Activated naive CD8-positive, alpha-beta T cell (primary cell): ENCODE data around the gene HDAC8.
"Not testable (repeated sequence)": the region's sequence is repeated elsewhere in the genome, so short reads cannot be mapped to it uniquely, and the experiment has no call there.

Experiments used
- H3K27ac Mint-ChIP-seq: one replicate; pipeline ENCODE4 v1.8.0; 2021; ENCODE audit warnings: mixed read lengths
- H3K27me3 Mint-ChIP-seq: one replicate; pipeline ENCODE4 v1.8.0; 2021; ENCODE audit warnings: mixed read lengths
- H3K36me3 Mint-ChIP-seq: one replicate; pipeline ENCODE4 v1.8.0; 2021; ENCODE audit warnings: mixed read lengths
- H3K4me1 Mint-ChIP-seq: one replicate; pipeline ENCODE4 v1.8.0; 2021; ENCODE audit warnings: low read depth, mixed read lengths
- H3K4me3 Mint-ChIP-seq: one replicate; pipeline ENCODE4 v1.8.0; 2021; ENCODE audit warnings: mild to moderate bottlenecking, mixed read lengths
- H3K9me3 Mint-ChIP-seq: one replicate; pipeline ENCODE4 v1.8.0; 2021; ENCODE audit warnings: low read depth, mixed read lengths

The HDAC8 gene

GRCh38 chrX:72478853-72479252 is 93.8 kb downstream of the HDAC8 start:
- H3K36me3 Mint-ChIP-seq, result peaks cover 21% of the 10 kb centered on the region
- H3K27ac Mint-ChIP-seq, result no peak overlapping the region

DNA sequence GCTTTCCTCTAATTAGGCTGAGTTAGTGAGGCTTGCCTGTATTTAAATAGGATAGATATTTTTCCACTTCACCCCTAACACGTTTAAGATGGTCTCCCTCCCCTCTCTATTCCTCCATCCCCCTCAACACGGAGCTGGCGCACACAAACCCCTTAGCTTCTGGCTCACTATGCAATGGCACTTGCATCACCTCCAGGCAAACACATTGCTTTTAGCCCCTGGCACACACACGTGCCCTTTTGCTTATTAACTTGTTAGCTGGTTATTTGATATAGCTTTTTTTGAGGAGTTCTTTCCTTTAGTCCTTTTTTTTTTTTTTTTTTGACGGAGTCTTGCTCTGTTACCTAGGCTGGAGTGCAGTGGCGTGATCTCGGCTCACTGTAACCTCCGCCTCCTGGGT is 94.3 kb downstream of the HDAC8 start:
- no peaks in the 10 kb centered on the region for H3K4me1 Mint-ChIP-seq
- no peaks in the 10 kb centered on the region for H3K27me3 Mint-ChIP-seq
- H3K27ac Mint-ChIP-seq, result no peak overlapping the region
- peaks cover 23% of the 10 kb centered on the region for H3K36me3 Mint-ChIP-seq
- H3K4me3 Mint-ChIP-seq, result no peak overlapping the region
- no peaks in the 10 kb centered on the region for H3K9me3 Mint-ChIP-seq

More at GRCh38 chrX:72478853-72479252, 93.8 kb downstream of the HDAC8 start:
- H3K4me3 Mint-ChIP-seq, result no peak overlapping the region
- H3K27me3 Mint-ChIP-seq, result no peaks in the 10 kb centered on the region
- no peaks in the 10 kb centered on the region for H3K9me3 Mint-ChIP-seq
- no peaks in the 10 kb centered on the region for H3K4me1 Mint-ChIP-seq

- Mint-ChIP-seq H3K9me3 (no peaks in the 10 kb centered on the region), H3K4me3 (no peak overlapping the region), H3K27me3 (no peaks in the 10 kb centered on the region), H3K4me1 (no peaks in the 10 kb centered on the region), H3K27ac (no peak overlapping the region), H3K36me3 (peaks cover 26% of the 10 kb centered on the region)
These were observed 94.9 kb downstream of the HDAC8 start for GRCh38 chrX:72477781-72478181.

- no peaks in the 10 kb centered on the region for H3K9me3 Mint-ChIP-seq
- H3K27ac Mint-ChIP-seq, result no peak overlapping the region
- no peaks in the 10 kb centered on the region for H3K4me1 Mint-ChIP-seq
- H3K36me3 Mint-ChIP-seq, result peaks cover 28% of the 10 kb centered on the region
- no peaks in the 10 kb centered on the region for H3K27me3 Mint-ChIP-seq
- H3K4me3 Mint-ChIP-seq, result no peak overlapping the region
These were observed 95.3 kb downstream of the HDAC8 start for GRCh38 chrX:72477376-72477775.

- Mint-ChIP-seq H3K9me3 (no peaks in the 10 kb centered on the region), H3K4me3 (no peak overlapping the region), H3K4me1 (no peaks in the 10 kb centered on the region), H3K36me3 (peaks cover 28% of the 10 kb centered on the region), H3K27ac (no peak overlapping the region), H3K27me3 (no peaks in the 10 kb centered on the region)
These were observed 96.5 kb downstream of the HDAC8 start for GRCh38 chrX:72475952-72476668.

- Mint-ChIP-seq H3K36me3 (peaks cover 28% of the 10 kb centered on the region), H3K9me3 (no peaks in the 10 kb centered on the region), H3K4me3 (no peak overlapping the region), H3K27me3 (no peaks in the 10 kb centered on the region), H3K27ac (no peak overlapping the region), H3K4me1 (no peaks in the 10 kb centered on the region)
These were observed 97.3 kb downstream of the HDAC8 start for GRCh38 chrX:72475338-72475737.

DNA sequence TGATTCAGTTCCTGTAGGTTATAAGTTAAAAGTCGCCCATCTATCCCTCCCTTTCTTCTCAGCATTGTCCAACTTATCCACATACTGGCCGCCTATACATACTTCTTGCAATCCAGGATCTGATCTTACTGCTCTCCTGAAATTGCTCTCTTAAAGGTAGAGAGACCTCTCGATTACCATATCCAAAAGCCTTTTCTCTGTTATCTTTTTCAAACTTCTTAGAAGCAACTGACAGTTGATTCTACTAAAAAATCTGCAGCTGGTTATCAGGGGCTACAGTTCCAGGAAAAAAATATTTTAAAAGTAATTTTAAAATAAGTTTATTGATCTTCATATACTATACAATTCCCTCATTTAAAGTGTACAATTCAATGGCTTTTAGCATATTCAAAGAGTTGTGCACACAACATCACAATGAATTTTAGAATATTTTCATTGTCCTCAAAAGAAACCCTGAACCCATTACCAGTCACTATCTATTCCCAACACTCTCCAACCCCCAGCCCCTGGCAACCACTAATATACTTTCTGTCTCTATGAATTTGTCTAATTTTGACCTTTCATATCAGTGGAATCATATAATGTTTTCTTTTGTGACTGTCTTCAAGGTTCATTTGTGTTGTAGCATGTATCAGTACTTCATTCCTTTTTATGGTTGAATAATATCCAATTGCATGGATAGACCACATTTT is 102.0 kb downstream of the HDAC8 start:
- H3K4me1 Mint-ChIP-seq, result no peaks in the 10 kb centered on the region
- H3K4me3 Mint-ChIP-seq, result no peak overlapping the region
- H3K27ac Mint-ChIP-seq, result no peak overlapping the region
- H3K9me3 Mint-ChIP-seq, result no peaks in the 10 kb centered on the region
- H3K36me3 Mint-ChIP-seq, result peaks cover 27% of the 10 kb centered on the region
- H3K27me3 Mint-ChIP-seq, result no peaks in the 10 kb centered on the region

GRCh38 chrX:72470117-72470516 is 102.5 kb downstream of the HDAC8 start:
- H3K9me3 Mint-ChIP-seq, result no peaks in the 10 kb centered on the region

GRCh38 chrX:72468607-72469006 is 104.0 kb downstream of the HDAC8 start:
- Mint-ChIP-seq H3K36me3 (peaks cover 22% of the 10 kb centered on the region), H3K9me3 (no peaks in the 10 kb centered on the region), H3K4me1 (no peaks in the 10 kb centered on the region), H3K27me3 (no peaks in the 10 kb centered on the region), H3K27ac (no peak overlapping the region), H3K4me3 (no peak overlapping the region)

More at GRCh38 chrX:72470117-72470516, 102.5 kb downstream of the HDAC8 start:
- no peak overlapping the region for H3K27ac Mint-ChIP-seq
- peaks cover 23% of the 10 kb centered on the region for H3K36me3 Mint-ChIP-seq
- H3K4me1 Mint-ChIP-seq, result no peaks in the 10 kb centered on the region
- no peak overlapping the region for H3K4me3 Mint-ChIP-seq
- H3K27me3 Mint-ChIP-seq, result no peaks in the 10 kb centered on the region

GRCh38 chrX:72467135-72467534 is 105.5 kb downstream of the HDAC8 start:
- H3K9me3 Mint-ChIP-seq, result no peaks in the 10 kb centered on the region
- no peaks in the 10 kb centered on the region for H3K27me3 Mint-ChIP-seq
- no peak overlapping the region for H3K4me3 Mint-ChIP-seq
- H3K36me3 Mint-ChIP-seq, result peaks cover 18% of the 10 kb centered on the region
- H3K27ac Mint-ChIP-seq, result no peak overlapping the region
- H3K4me1 Mint-ChIP-seq, result no peaks in the 10 kb centered on the region

DNA sequence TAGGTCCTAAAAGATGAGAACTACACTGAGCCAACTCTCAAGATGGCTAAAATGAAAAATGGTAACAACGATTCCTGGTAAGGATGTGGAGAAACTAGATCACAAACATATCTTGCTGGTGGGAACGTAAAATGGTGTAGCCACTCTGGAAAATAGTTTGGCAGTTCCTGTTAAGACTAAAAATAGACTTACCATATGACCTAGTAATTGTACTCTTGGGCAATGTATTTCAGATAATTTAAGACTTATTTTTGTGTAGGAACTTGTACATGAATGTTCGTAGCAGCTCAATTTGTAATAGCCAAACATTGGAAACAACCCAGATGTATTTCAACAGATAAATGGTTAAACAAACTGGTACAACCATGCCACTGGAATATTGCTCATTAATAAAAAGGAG is 106.2 kb downstream of the HDAC8 start:
- Mint-ChIP-seq H3K27ac (no peak overlapping the region), H3K4me3 (no peak overlapping the region), H3K9me3 (no peaks in the 10 kb centered on the region), H3K27me3 (no peaks in the 10 kb centered on the region), H3K4me1 (no peaks in the 10 kb centered on the region), H3K36me3 (peaks cover 18% of the 10 kb centered on the region)

- Mint-ChIP-seq H3K4me3 (no peak overlapping the region), H3K27ac (no peak overlapping the region), H3K4me1 (no peaks in the 10 kb centered on the region), H3K36me3 (peaks cover 18% of the 10 kb centered on the region), H3K27me3 (no peaks in the 10 kb centered on the region), H3K9me3 (no peaks in the 10 kb centered on the region)
These were observed 106.8 kb downstream of the HDAC8 start for GRCh38 chrX:72465889-72466288.

GRCh38 chrX:72461766-72462165 is 110.9 kb downstream of the HDAC8 start:
- Mint-ChIP-seq H3K36me3 (peaks cover 19% of the 10 kb centered on the region), H3K9me3 (no peaks in the 10 kb centered on the region), H3K27me3 (no peaks in the 10 kb centered on the region), H3K4me1 (no peaks in the 10 kb centered on the region), H3K27ac (no peak overlapping the region), H3K4me3 (no peak overlapping the region)

DNA sequence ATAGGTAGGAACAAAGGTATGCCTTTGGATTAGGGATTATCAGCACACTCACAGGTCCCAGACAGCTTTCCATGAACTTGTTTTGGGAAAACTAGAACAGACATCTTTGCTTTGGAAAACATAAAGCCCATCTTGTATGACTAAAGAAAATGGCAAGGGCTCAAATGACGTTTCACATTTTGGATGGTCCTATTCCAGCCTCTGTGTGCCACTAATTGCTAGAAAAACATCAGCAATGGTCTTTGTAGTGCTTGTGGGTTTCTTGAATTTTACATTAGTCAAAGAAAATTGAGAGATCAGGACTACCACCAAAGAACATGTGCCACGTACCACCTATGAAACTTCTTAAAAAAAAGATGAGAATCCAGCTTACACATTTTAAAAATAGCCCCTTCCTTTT is 111.4 kb downstream of the HDAC8 start:
- no peaks in the 10 kb centered on the region for H3K4me1 Mint-ChIP-seq
- H3K27me3 Mint-ChIP-seq, result no peaks in the 10 kb centered on the region
- no peak overlapping the region for H3K4me3 Mint-ChIP-seq
- peaks cover 21% of the 10 kb centered on the region for H3K36me3 Mint-ChIP-seq
- H3K27ac Mint-ChIP-seq, result no peak overlapping the region
- no peaks in the 10 kb centered on the region for H3K9me3 Mint-ChIP-seq

- no peak overlapping the region for H3K4me3 Mint-ChIP-seq
- no peak overlapping the region for H3K27ac Mint-ChIP-seq
- H3K4me1 Mint-ChIP-seq, result no peaks in the 10 kb centered on the region
- no peaks in the 10 kb centered on the region for H3K9me3 Mint-ChIP-seq
- H3K36me3 Mint-ChIP-seq, result peaks cover 21% of the 10 kb centered on the region
- H3K27me3 Mint-ChIP-seq, result no peaks in the 10 kb centered on the region
These were observed 111.9 kb downstream of the HDAC8 start for GRCh38 chrX:72460715-72461114.

DNA sequence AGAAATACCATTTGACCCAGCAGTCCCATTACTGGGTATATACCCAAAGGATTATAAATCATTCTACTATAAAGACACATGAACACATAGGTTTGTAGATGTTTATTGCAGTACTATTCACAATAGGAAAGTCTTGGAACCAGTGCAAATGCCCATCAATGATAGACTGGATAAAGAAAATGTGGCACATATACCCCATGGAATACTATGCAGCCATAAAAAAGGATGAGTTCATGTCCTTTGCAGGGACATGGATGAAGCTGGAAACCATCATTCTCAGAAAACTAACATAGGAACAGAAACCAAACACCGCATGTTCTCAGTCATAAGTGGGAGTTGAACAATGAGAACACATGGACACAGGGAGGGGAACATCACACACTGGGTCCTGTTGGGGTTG is 123.6 kb downstream of the HDAC8 start:
- H3K27me3 Mint-ChIP-seq, H3K4me1 Mint-ChIP-seq, H3K9me3 Mint-ChIP-seq, H3K27ac Mint-ChIP-seq, H3K4me3 Mint-ChIP-seq: not testable (repeated sequence)
- peaks cover 24% of the 10 kb centered on the region for H3K36me3 Mint-ChIP-seq
